ENCODE results near the gene REEP6. TPM values are rescaled to one million over a fixed set of nuclear protein-coding genes. Genes with fewer than 3 reads are reported as not detected.

Gene REEP6
- total RNA-seq, 1 donor from 2014 or later = 1.4 TPM

- H3K9me3 Mint-ChIP-seq = no peaks in the 10 kb centered on the region
- no peak overlapping the region for H3K4me3 Mint-ChIP-seq
- no peaks in the 10 kb centered on the region for H3K4me1 Mint-ChIP-seq (ENCODE audit: low read depth)
- DNase-seq (ENCODE audit: low spot score) = no peak
- no peaks in the 10 kb centered on the region for H3K36me3 Mint-ChIP-seq (ENCODE audit: low read depth)
- H3K27me3 Mint-ChIP-seq (ENCODE audit: insufficient read depth) = peaks cover 19% of the 10 kb centered on the region
- no peak overlapping the region for H3K27ac Mint-ChIP-seq
- intact Hi-C loops (cut with micrococcal nuclease) = no loop called here
These were observed 29.1 kb upstream of the REEP6 start for GRCh38 chr19:1461862-1462261.

- Mint-ChIP-seq H3K4me3 (no peak overlapping the region), H3K36me3 (ENCODE audit: low read depth) (no peaks in the 10 kb centered on the region), H3K27me3 (ENCODE audit: insufficient read depth) (peaks cover 7% of the 10 kb centered on the region), H3K4me1 (ENCODE audit: low read depth) (no peaks in the 10 kb centered on the region), H3K9me3 (no peaks in the 10 kb centered on the region), H3K27ac (no peak overlapping the region)
- DNase-seq (ENCODE audit: low spot score) = no peak
- intact Hi-C loops (cut with micrococcal nuclease) = loop anchor here (5.0 kb wide), 1 partner anchor 297 kb away; no protein-coding TSS in a partner anchor
These were observed 25.6 kb upstream of the REEP6 start for GRCh38 chr19:1465191-1466016.

DNA sequence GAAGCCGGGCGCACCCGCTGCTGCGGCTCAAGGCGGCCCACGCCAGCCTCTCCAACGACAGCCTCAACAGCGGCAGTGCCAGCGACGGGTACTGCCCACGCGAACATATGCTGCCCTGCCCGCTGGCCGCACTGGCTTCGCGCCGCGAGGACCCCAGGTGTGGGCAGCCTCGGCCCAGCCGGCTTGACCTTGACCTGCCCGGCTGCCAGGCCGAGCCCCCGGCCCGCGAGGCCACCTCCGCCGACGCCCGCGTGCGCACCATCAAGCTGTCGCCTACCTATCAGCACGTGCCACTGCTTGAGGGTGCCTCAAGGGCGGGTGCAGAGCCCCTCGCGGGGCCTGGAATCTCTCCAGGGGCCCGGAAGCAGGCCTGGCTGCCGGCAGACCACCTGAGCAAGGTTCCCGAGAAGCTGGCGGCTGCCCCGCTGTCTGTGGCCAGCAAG lies 24.9 kb upstream of the REEP6 start:
- Mint-ChIP-seq H3K9me3 (no peaks in the 10 kb centered on the region), H3K36me3 (ENCODE audit: low read depth) (no peaks in the 10 kb centered on the region), H3K27ac (no peak overlapping the region), H3K27me3 (ENCODE audit: insufficient read depth) (peaks cover 7% of the 10 kb centered on the region), H3K4me1 (ENCODE audit: low read depth) (no peaks in the 10 kb centered on the region), H3K4me3 (no peak overlapping the region)
- intact Hi-C loops (cut with micrococcal nuclease) = loop anchor here (5.0 kb wide), 1 partner anchor 296 kb away; no protein-coding TSS in a partner anchor
- no peak for DNase-seq (ENCODE audit: low spot score)

GRCh38 chr19:1466461-1467214 lies 24.3 kb upstream of the REEP6 start:
- Mint-ChIP-seq H3K36me3 (ENCODE audit: low read depth) (no peaks in the 10 kb centered on the region), H3K9me3 (no peaks in the 10 kb centered on the region), H3K27me3 (ENCODE audit: insufficient read depth) (peaks cover 7% of the 10 kb centered on the region), H3K4me3 (no peak overlapping the region), H3K4me1 (ENCODE audit: low read depth) (no peaks in the 10 kb centered on the region), H3K27ac (no peak overlapping the region)
- no peak for DNase-seq (ENCODE audit: low spot score)
- intact Hi-C loops (cut with micrococcal nuclease) = loop anchor here (5.0 kb wide), 1 partner anchor 296 kb away; no protein-coding TSS in a partner anchor

- H3K9me3 Mint-ChIP-seq = no peaks in the 10 kb centered on the region
- H3K27me3 Mint-ChIP-seq (ENCODE audit: insufficient read depth) = peaks cover 11% of the 10 kb centered on the region
- no peak for DNase-seq (ENCODE audit: low spot score)
- H3K36me3 Mint-ChIP-seq (ENCODE audit: low read depth) = no peaks in the 10 kb centered on the region
- H3K27ac Mint-ChIP-seq = no peak overlapping the region
- H3K4me3 Mint-ChIP-seq = no peak overlapping the region
- intact Hi-C loops (cut with micrococcal nuclease) = loop anchor here (5.0 kb wide), 1 partner anchor 295 kb away; no protein-coding TSS in a partner anchor
- H3K4me1 Mint-ChIP-seq (ENCODE audit: low read depth) = no peaks in the 10 kb centered on the region
These were observed 23.8 kb upstream of the REEP6 start for GRCh38 chr19:1467215-1467489.

DNA sequence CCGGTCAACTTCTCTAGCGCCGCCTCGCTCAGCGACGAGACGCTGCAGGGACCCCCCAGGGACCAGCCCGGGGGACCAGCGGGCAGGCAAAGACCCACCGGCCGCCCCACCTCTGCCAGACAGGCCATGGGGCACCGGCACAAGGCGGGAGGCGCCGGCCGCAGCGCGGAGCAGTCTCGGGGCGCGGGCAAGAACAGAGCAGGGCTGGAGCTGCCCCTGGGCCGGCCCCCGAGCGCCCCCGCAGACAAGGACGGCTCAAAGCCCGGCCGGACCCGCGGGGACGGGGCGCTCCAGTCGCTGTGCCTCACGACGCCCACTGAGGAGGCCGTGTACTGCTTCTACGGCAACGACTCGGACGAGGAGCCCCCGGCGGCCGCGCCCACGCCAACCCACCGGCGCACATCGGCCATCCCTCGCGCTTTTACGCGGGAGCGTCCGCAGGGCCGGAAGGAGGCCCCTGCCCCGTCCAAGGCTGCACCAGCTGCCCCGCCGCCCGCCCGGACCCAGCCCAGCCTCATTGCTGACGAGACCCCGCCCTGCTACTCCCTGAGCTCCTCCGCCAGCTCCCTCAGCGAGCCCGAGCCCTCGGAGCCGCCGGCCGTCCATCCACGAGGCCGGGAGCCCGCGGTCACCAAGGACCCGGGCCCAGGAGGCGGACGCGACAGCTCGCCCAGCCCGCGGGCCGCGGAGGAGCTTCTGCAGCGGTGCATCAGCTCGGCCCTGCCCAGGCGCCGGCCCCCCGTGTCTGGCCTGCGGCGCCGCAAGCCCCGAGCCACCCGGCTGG lies 23.3 kb upstream of the REEP6 start:
- intact Hi-C loops (cut with micrococcal nuclease) = loop anchor here (5.0 kb wide), 1 partner anchor 295 kb away; no protein-coding TSS in a partner anchor
- Mint-ChIP-seq H3K9me3 (no peaks in the 10 kb centered on the region), H3K4me3 (no peak overlapping the region), H3K4me1 (ENCODE audit: low read depth) (no peaks in the 10 kb centered on the region), H3K27ac (no peak overlapping the region), H3K27me3 (ENCODE audit: insufficient read depth) (peaks cover 11% of the 10 kb centered on the region), H3K36me3 (ENCODE audit: low read depth) (no peaks in the 10 kb centered on the region)
- DNase-seq (ENCODE audit: low spot score) = no peak

DNA sequence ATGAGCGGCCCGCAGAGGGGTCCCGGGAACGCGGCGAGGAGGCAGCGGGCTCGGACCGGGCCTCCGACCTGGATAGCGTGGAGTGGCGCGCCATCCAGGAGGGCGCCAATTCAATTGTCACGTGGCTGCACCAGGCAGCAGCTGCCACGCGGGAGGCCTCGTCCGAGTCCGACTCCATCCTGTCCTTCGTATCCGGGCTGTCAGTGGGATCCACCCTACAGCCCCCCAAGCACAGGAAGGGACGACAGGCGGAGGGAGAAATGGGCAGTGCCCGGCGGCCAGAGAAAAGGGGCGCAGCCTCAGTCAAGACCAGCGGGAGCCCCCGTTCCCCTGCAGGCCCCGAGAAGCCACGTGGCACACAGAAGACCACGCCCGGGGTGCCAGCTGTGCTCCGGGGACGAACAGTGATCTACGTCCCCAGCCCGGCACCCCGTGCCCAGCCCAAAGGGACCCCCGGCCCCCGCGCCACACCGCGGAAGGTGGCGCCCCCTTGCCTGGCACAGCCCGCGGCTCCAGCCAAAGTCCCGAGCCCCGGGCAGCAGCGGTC lies 22.6 kb upstream of the REEP6 start:
- H3K27ac Mint-ChIP-seq = no peak overlapping the region
- H3K4me1 Mint-ChIP-seq (ENCODE audit: low read depth) = no peaks in the 10 kb centered on the region
- H3K4me3 Mint-ChIP-seq = peak overlapping the region; percentile 26
- DNase-seq (ENCODE audit: low spot score) = no peak
- H3K36me3 Mint-ChIP-seq (ENCODE audit: low read depth) = no peaks in the 10 kb centered on the region
- no peaks in the 10 kb centered on the region for H3K9me3 Mint-ChIP-seq
- intact Hi-C loops (cut with micrococcal nuclease) = loop anchor here (5.0 kb wide), 1 partner anchor 294 kb away; no protein-coding TSS in a partner anchor
- peaks cover 14% of the 10 kb centered on the region for H3K27me3 Mint-ChIP-seq (ENCODE audit: insufficient read depth)

GRCh38 chr19:1468821-1469254 lies 22.1 kb upstream of the REEP6 start:
- H3K27me3 Mint-ChIP-seq (ENCODE audit: insufficient read depth) = peaks cover 14% of the 10 kb centered on the region
- intact Hi-C loops (cut with micrococcal nuclease) = loop anchor here (1.0 to 5.0 kb wide), 2 partner anchors 24 to 293 kb away; no protein-coding TSS in a partner anchor
- DNase-seq (ENCODE audit: low spot score) = no peak
- no peaks in the 10 kb centered on the region for H3K36me3 Mint-ChIP-seq (ENCODE audit: low read depth)
- H3K27ac Mint-ChIP-seq = no peak overlapping the region
- H3K9me3 Mint-ChIP-seq = no peaks in the 10 kb centered on the region
- no peaks in the 10 kb centered on the region for H3K4me1 Mint-ChIP-seq (ENCODE audit: low read depth)
- H3K4me3 Mint-ChIP-seq = peak overlapping the region; percentile 26

DNA sequence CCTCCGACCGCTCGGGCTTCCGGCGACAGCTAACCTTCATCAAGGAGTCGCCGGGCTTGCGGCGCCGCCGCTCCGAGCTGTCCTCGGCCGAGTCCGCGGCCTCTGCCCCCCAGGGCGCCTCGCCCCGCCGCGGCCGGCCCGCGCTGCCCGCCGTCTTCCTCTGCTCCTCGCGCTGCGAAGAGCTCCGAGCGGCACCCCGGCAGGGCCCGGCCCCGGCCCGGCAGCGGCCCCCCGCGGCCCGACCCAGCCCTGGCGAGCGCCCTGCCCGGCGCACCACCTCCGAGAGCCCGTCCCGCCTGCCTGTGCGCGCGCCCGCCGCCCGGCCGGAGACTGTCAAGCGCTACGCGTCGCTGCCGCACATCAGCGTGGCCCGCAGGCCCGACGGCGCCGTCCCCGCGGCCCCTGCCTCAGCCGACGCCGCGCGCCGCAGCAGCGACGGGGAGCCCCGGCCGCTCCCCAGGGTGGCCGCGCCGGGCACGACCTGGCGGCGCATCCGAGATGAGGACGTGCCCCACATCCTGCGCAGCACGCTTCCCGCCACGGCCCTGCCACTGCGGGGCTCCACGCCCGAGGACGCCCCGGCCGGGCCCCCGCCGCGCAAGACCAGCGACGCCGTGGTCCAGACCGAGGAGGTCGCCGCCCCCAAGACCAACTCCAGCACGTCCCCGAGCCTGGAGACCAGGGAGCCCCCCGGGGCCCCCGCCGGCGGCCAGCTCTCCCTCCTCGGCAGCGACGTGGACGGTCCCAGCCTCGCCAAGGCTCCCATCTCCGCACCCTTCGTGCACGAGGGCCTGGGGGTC lies 21.5 kb upstream of the REEP6 start:
- intact Hi-C loops (cut with micrococcal nuclease) = loop anchor here (1.0 to 5.0 kb wide), 4 partner anchors 15 to 293 kb away; partner anchors contain the start of genes PCSK4 and REEP6
- Mint-ChIP-seq H3K27ac (no peak overlapping the region), H3K36me3 (ENCODE audit: low read depth) (no peaks in the 10 kb centered on the region), H3K4me3 (no peak overlapping the region), H3K4me1 (ENCODE audit: low read depth) (no peaks in the 10 kb centered on the region), H3K9me3 (no peaks in the 10 kb centered on the region), H3K27me3 (ENCODE audit: insufficient read depth) (peaks cover 14% of the 10 kb centered on the region)
- no peak for DNase-seq (ENCODE audit: low spot score)

DNA sequence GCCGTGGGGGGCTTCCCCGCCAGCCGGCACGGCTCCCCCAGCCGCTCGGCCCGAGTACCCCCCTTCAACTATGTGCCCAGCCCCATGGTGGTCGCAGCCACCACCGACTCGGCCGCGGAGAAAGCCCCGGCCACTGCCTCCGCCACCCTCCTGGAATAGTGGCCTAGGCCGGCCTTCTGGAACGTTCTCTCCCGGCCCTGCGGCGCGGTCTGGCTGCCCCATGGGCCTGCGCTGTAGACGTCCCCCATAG lies 21.0 kb upstream of the REEP6 start:
- no peaks in the 10 kb centered on the region for H3K9me3 Mint-ChIP-seq
- H3K4me3 Mint-ChIP-seq = peak overlapping the region; percentile 75
- peaks cover 12% of the 10 kb centered on the region for H3K27me3 Mint-ChIP-seq (ENCODE audit: insufficient read depth)
- no peak for DNase-seq (ENCODE audit: low spot score)
- H3K4me1 Mint-ChIP-seq (ENCODE audit: low read depth) = no peaks in the 10 kb centered on the region
- intact Hi-C loops (cut with micrococcal nuclease) = loop anchor here (2.0 kb wide), 2 partner anchors 15 to 21 kb away; partner anchors contain the start of genes PCSK4 and REEP6
- no peaks in the 10 kb centered on the region for H3K36me3 Mint-ChIP-seq (ENCODE audit: low read depth)
- H3K27ac Mint-ChIP-seq = peak overlapping the region; percentile 65

- peak; percentile 64 for DNase-seq (ENCODE audit: low spot score)
- Mint-ChIP-seq H3K27ac (no peak overlapping the region), H3K4me1 (ENCODE audit: low read depth) (no peaks in the 10 kb centered on the region), H3K27me3 (ENCODE audit: insufficient read depth) (peaks cover 12% of the 10 kb centered on the region), H3K9me3 (no peaks in the 10 kb centered on the region), H3K4me3 (peak overlapping the region; percentile 75), H3K36me3 (ENCODE audit: low read depth) (no peaks in the 10 kb centered on the region)
- intact Hi-C loops (cut with micrococcal nuclease) = loop anchor here (1.0 to 2.0 kb wide), 3 partner anchors 9 to 20 kb away; partner anchors contain the start of genes C19orf25, PCSK4 and REEP6
These were observed 20.5 kb upstream of the REEP6 start for GRCh38 chr19:1470305-1471009.

All from activated T-helper 1 cell treated with anti-CD3 and anti-CD28 coated beads, Interleukin-12 subunit alpha, Interleukin-12 subunit beta, Interleukin-2, Interleukin-4 antibody, amounts not matched to agents 30 ng/mL and 10 ng/mL and 1 ng/mL, durations not matched to agents 14 hours and 24 hours and 36 hours (primary cell).